NT2/D1 (cell line): ENCODE results near the gene HSD17B12.

ENCODE experiments used
- DNase-seq: peaks from one replicate; pipeline ENCODE4 v3.0.0-alpha.2; 2011; ENCODE audit warnings: low read depth, low spot score
- H3K27me3 ChIP-seq: 2 replicates; pipeline ENCODE4 v1.6.0; 2011; ENCODE audit warnings: mild to moderate bottlenecking; ENCODE audit not compliant: insufficient read length, insufficient read depth
- H3K36me3 ChIP-seq: 2 replicates; pipeline ENCODE4 v1.6.1; 2011; ENCODE audit warnings: mild to moderate bottlenecking, low read length, mixed read lengths; ENCODE audit not compliant: insufficient read depth, insufficient read length
- H3K4me1 ChIP-seq: 2 replicates; pipeline ENCODE4 v1.5.1; 2011; ENCODE audit not compliant: insufficient read depth, insufficient read length
- H3K4me3 ChIP-seq: 2 replicates; pipeline ENCODE4 v1.5.1; 2011; ENCODE audit warnings: low read depth; ENCODE audit not compliant: insufficient read length
- H3K9ac ChIP-seq: 2 replicates; pipeline ENCODE4 v1.6.0; 2011; ENCODE audit warnings: low read depth; ENCODE audit not compliant: insufficient read length
- H3K9me3 ChIP-seq: 2 replicates; pipeline ENCODE4 v1.5.1; 2011; ENCODE audit warnings: mild to moderate bottlenecking, low read length; ENCODE audit not compliant: insufficient read depth
- SUZ12 ChIP-seq: IDR thresholded peaks from 2 replicates; pipeline ENCODE4 v1.6.1; 2011; ENCODE audit not compliant: insufficient read length, insufficient read depth; ENCODE audit errors: extremely low read depth
- YY1 ChIP-seq: IDR thresholded peaks from 2 replicates; pipeline ENCODE4 v1.6.1; 2011; ENCODE audit not compliant: insufficient read length, insufficient read depth
- ZNF274 ChIP-seq: IDR thresholded peaks from 2 replicates; pipeline ENCODE4 v1.6.1; 2011; ENCODE audit warnings: mild to moderate bottlenecking, low read depth, low read length

HSD17B12 gene

GRCh38 chr11:43689167-43689566, 8.6 kb downstream of the HSD17B12 start:
- Histone ChIP-seq H3K9ac (no peak overlapping the region), H3K36me3 (peaks cover 41% of the 10 kb centered on the region), H3K9me3 (no peaks in the 10 kb centered on the region), H3K4me3 (no peak overlapping the region), H3K27me3 (no peaks in the 10 kb centered on the region), H3K4me1 (peaks cover 3% of the 10 kb centered on the region)
- no peak for TF ChIP-seq ZNF274
- TF ChIP-seq YY1, result no peak
- no peak for TF ChIP-seq SUZ12
- no peak for DNase-seq

GRCh38 chr11:43690929-43691725, 10.6 kb downstream of the HSD17B12 start:
- no peak for TF ChIP-seq YY1
- no peak overlapping the region for H3K9ac ChIP-seq
- H3K9me3 ChIP-seq, result no peaks in the 10 kb centered on the region
- peaks cover 22% of the 10 kb centered on the region for H3K36me3 ChIP-seq
- no peak for DNase-seq
- peaks cover under 1% of the 10 kb centered on the region for H3K4me1 ChIP-seq
- H3K27me3 ChIP-seq, result no peaks in the 10 kb centered on the region
- no peak overlapping the region for H3K4me3 ChIP-seq

GRCh38 chr11:43691806-43692205, 11.3 kb downstream of the HSD17B12 start:
- H3K4me1 ChIP-seq, result no peaks in the 10 kb centered on the region
- no peak for DNase-seq
- no peaks in the 10 kb centered on the region for H3K9me3 ChIP-seq
- H3K9ac ChIP-seq, result no peak overlapping the region
- H3K27me3 ChIP-seq, result no peaks in the 10 kb centered on the region
- TF ChIP-seq YY1 (no peak), SUZ12 (no peak), ZNF274 (no peak)
- H3K4me3 ChIP-seq, result no peak overlapping the region
- peaks cover 21% of the 10 kb centered on the region for H3K36me3 ChIP-seq

GRCh38 chr11:43693069-43693468, 12.5 kb downstream of the HSD17B12 start:
- no peaks in the 10 kb centered on the region for H3K9me3 ChIP-seq
- H3K4me3 ChIP-seq, result no peak overlapping the region
- DNase-seq, result no peak
- no peaks in the 10 kb centered on the region for H3K4me1 ChIP-seq
- peaks cover 24% of the 10 kb centered on the region for H3K36me3 ChIP-seq
- no peaks in the 10 kb centered on the region for H3K27me3 ChIP-seq
- H3K9ac ChIP-seq, result no peak overlapping the region
- TF ChIP-seq SUZ12, result no peak
- no peak for TF ChIP-seq ZNF274

- no peaks in the 10 kb centered on the region for H3K9me3 ChIP-seq
- DNase-seq, result no peak
- no peaks in the 10 kb centered on the region for H3K4me1 ChIP-seq
- H3K9ac ChIP-seq, result no peak overlapping the region
- TF ChIP-seq ZNF274 (no peak), SUZ12 (no peak)
- H3K36me3 ChIP-seq, result peaks cover 24% of the 10 kb centered on the region
- no peaks in the 10 kb centered on the region for H3K27me3 ChIP-seq
- no peak overlapping the region for H3K4me3 ChIP-seq
Observed at GRCh38 chr11:43693731-43694130, 13.2 kb downstream of the HSD17B12 start.

- no peaks in the 10 kb centered on the region for H3K4me1 ChIP-seq
- H3K4me3 ChIP-seq, result no peak overlapping the region
- peaks cover 20% of the 10 kb centered on the region for H3K36me3 ChIP-seq
- DNase-seq, result no peak
- TF ChIP-seq SUZ12 (no peak), ZNF274 (no peak), YY1 (no peak)
- H3K9ac ChIP-seq, result no peak overlapping the region
- H3K27me3 ChIP-seq, result no peaks in the 10 kb centered on the region
- no peaks in the 10 kb centered on the region for H3K9me3 ChIP-seq
Observed at GRCh38 chr11:43694477-43694876, 13.9 kb downstream of the HSD17B12 start.

- H3K9ac ChIP-seq, result no peak overlapping the region
- no peak overlapping the region for H3K4me3 ChIP-seq
- no peak for DNase-seq
- peaks cover 19% of the 10 kb centered on the region for H3K9me3 ChIP-seq
- no peaks in the 10 kb centered on the region for H3K27me3 ChIP-seq
- no peaks in the 10 kb centered on the region for H3K4me1 ChIP-seq
- H3K36me3 ChIP-seq, result peaks cover 14% of the 10 kb centered on the region
- no peak for TF ChIP-seq SUZ12
- TF ChIP-seq ZNF274, result no peak
- no peak for TF ChIP-seq YY1
Observed at GRCh38 chr11:43697679-43698078, 17.1 kb downstream of the HSD17B12 start.
